ENCODE data around the gene CYP19A1.

The CYP19A1 gene

DNA sequence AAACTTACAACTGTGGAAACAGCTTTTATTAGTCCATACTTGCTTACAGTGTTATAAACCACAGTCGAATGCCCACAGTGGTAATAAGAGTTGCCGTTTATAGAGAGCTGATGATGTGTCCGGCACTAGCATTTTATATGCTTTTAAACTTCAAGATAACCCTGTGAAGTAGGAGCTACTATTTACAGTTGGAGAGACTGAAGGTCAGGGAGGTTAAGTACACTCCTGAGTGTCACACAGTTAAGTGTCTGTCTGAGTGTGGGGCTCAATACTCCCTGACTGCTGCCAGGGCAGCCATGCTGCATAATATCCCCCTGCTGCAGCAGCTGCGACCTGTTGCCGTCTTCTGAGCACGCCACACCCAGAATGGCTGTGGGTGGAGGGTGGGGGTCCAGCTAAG, 153.8 kb downstream of the CYP19A1 start:
- no peak for DNase-seq (ENCODE audit: low spot score)

DNA sequence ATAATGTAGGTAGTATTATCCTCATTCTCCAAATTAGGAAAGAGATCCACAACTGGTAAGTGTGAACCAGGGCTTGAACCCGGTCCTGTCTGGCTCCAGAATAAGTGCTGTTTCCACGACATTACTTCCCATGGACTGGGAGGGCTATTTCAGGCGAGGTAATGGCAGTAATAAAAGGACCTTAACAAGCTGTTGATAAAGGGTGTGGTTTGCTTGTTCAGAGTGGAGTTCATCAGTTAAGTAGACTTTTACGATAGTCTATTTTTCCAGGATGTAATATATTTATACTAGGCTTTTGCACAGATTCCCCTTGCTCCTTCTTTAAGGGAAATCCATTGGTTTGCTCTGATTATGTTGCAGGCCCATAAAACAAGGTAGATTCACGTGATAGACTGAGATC, 155.3 kb downstream of the CYP19A1 start:
- peak; percentile 55 for DNase-seq (ENCODE audit: low spot score)

DNA sequence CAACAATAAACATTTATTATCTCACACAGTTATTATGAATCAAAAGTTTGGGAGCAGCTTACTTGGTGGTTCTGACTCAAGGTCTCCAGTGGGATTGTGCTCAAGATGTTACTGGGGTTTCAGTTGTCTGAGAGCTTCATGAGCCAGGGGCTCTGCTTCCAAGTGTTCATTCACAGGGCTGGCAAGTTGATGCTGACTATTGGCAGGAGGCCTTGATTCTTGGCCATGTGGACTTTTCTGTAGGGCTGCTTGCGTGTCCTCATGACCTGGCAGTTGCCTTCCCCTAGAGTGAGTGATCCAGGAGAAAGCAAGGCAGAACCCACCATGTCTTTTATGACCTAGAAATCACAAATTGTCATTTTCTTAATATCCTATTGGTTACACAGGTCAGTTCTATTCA, 156.5 kb downstream of the CYP19A1 start:
- no peak for DNase-seq (ENCODE audit: low spot score)

DNA sequence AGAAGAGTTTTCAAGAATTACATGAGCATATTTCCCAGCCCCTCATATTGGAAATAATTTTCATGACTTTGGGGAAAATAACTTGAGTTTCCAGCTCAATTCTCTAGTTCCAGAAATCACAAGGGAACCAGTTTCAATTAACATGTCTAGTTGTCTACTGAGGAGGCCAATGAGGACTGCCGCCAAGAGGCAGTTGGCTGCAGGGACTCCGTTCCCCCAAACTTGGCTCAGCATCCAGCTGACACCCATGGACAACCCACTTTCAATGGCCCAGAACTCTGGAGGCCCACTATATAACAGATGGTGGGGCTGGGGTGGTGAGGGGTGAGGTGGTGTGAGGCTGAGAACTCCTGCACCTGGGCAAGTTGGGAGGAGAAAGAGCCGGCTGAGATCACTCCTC, 157.2 kb downstream of the CYP19A1 start:
- DNase-seq (ENCODE audit: low spot score) = no peak

DNA sequence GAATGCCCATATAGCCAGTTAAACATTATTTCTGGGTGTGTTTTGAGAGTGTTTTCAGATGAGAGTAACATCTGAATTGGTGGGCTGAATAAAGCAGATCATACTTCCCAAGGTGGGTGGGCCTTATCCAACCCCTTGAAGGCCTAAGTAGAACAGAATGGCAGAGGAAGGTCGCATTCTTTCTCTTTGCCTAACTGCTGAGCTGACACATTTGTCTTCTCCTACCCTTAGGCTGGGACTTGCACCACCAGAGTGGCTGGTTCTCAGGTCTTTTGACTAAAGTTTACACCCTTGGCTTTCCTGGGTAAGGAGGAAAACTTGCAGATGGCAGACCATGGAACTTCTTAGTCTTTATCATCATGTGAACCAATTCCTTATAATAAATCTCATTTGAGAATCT, 157.9 kb downstream of the CYP19A1 start:
- DNase-seq (ENCODE audit: low spot score) = no peak

DNA sequence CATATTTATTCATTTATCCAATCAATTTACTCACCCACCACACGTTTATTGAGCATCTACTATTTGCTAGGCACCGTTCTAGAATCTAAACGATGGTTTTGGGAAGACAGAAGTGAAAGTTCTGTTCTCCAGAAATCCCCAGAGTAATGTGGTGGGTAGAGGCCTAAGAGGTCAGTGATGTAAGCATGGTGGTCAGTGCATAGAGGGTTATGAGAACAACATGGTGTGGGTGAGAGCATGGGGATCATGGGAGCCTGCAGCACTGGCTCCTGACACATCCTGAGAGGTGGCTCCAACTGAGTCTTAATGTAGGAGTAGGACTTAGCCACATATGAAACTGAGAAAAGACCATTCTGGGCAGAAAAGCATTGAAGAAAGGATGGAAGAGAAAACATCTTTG, 158.4 kb downstream of the CYP19A1 start:
- no peak for DNase-seq (ENCODE audit: low spot score)

DNA sequence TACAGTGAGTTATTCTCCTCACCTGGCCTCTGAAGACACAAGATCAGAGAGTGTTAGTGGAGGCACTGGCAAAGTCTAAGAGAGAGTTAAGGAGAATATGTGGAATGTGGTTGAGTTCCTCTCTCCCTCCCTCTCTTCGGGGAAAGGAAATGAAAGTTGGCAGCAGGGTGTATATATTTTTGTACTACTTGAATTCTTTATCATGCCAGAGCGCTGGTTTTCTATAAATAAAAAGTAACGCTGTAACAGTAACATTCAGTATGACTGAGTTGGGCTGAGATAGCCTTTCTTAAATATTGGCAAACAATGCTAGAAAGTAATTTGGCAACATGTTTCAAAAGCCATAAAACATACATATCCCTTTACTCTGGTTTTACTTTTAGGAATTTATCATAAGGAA, 166.2 kb downstream of the CYP19A1 start:
- no peak for DNase-seq (ENCODE audit: low spot score)

DNA sequence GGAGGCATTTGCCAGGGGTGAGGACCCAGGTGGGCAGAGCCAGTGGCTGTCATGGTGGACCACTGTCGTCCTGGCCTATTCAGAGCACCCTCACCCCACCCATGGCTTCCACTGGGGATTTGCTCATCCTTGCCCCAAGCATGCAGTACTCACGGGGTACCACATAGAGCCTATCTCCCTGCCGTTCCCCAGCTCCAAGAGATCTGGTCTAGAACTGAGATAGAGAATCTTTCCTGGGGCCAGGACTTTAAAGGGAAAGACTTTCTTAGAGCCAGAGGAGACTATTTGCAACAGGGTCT, 166.8 kb downstream of the CYP19A1 start:
- no peak for DNase-seq (ENCODE audit: low spot score)

DNA sequence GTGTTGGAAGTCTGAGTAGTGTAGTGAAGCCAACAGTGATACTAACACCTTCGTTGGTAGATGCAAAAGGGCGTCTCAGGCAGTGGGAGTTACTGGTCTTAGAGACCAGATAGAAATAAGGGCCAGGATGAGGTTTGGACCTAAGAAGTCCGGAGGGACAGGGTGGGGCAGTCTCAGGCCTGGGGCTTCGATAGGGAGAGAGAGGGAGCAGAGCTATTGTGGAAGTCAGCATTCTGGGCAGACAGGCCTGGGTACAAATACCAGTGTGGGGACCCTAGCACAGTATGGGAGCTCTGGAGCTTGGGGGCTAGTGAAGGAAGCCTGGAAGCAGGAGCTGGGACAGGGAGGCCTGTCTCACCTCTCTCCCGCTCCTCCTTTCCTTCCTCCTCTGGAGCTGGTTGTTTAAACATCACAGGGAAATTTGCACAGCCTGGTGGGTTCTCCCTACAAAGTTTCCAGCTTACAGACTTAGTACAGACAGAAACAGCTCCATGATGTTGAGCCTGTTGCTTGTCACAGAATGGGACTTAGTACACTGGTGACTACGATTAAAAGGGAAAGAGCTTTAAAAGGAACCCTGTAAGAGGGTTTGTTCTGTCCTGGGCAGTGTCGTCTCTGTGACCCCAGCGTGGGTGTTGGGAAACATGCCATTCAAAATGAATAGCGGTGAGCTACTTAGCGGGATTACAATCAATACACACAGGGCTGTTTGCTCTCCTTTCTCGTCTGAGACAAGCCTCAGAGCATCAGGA, 167.3 kb downstream of the CYP19A1 start:
- no peak for DNase-seq (ENCODE audit: low spot score)

DNA sequence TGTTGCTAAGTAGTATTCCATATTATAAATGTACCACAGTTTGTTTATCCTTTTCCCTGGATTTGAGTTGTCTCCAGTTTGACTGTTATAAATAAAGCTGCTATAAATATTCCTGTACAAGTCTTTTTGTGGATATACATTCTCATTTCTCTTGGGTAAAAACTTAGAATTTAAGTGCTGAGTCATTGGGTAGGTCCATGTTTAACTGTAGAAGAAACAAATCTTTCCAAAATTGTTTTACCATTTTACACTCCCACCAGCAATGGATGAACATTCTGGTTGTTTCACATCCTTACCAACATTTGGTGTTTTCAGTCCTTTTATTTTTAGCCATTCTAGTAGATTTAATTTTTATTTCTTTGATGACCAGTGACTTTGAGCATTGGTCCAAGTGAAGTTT, 169.7 kb downstream of the CYP19A1 start:
- DNase-seq (ENCODE audit: low spot score) = no peak

DNA sequence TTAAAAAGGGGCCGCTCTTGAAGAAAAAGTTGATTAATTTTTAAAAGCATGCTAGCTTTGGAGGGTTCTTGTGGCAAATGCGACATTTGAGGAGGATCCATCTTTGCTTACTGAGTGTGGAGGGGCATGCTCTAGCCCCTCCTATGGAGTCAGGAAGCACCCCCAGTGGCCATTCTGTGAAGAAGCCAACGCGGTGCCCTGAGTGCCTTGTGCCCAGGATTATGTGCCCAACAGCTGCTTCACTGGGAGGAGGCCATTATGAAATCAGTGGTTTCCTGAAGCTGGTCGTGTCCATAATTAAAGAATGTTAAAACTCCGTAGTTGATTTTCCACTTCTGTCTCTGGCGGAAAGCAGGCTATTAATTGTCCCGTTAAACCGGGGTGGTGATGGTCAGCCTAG, 174.6 kb downstream of the CYP19A1 start:
- DNase-seq (ENCODE audit: low spot score) = no peak

DNA sequence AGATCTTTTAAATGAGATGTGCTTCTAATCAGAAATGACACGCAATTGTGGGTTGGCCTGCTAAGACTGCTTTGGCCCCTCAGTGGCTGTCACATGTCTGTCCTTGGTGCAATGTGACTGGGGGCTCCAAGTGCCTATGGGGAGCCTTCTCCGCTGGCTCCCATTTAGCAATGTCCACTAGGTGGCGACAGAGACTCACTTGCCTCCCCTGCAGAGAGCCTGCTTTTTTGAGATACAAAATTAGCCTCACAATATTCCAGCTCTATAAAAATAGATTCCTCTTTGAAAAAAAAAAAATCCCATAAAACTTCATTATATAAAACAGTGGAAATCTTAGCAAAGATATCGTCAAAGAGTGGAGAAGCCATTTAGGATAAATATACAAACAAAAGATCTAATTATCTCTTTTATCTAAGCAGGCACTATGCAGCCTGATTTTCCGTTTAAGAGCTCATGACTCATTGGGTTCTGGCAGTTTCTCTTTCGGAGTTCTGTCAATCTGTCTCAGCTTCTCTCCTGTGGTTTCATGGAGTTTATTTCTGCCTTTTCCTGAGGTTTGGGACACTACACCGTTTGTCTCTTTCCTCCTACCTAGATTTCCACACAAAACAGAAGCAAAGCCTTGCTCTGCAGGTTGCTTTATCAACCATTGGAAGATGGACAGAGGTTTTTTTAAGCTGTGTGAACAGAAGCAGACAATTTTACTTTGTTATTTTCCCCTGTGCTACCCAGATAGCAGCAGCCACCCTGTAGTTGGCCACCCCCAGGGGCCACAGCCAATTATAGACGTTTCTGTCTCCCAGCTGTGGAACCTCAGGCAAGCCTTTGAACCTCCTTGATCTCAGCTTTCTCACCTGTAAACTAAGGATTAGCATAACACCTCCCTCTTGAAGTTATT, 175.3 kb downstream of the CYP19A1 start:
- DNase-seq (ENCODE audit: low spot score) = peak; percentile 69

DNA sequence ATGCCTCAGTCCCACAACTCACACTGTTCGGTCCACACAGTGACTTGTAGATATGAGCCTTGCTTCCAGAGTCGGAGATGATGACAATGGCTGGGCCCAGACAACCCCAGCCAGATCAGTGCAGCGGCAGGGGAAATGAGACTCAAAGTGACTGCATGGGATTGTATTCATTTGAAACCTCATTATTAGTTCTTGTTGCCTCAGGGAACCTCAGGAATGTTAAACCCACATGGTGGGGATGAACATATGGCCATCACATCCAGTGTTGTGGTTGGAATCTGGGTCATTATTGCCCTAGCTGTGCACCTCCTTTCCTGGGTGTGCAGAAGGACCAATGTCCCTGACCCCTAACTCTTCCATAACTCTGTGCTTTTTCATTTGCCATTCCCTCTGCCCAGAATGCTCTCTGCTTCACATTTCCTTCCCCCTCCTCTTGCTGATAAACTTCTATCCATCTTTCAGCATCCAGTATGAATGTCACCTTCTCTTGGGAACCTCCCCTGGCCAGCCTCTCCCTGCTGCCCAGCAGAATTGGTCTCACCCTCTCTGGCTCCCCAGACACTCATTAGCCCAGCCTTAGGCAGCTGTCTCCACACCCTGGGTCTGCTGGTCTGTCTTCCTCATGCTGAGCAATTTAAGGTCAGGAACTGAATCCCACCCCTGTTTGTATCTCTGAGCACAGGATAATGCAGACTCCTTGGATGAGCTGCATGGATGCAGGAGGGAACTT, 176.7 kb downstream of the CYP19A1 start:
- no peak for DNase-seq (ENCODE audit: low spot score)

DNA sequence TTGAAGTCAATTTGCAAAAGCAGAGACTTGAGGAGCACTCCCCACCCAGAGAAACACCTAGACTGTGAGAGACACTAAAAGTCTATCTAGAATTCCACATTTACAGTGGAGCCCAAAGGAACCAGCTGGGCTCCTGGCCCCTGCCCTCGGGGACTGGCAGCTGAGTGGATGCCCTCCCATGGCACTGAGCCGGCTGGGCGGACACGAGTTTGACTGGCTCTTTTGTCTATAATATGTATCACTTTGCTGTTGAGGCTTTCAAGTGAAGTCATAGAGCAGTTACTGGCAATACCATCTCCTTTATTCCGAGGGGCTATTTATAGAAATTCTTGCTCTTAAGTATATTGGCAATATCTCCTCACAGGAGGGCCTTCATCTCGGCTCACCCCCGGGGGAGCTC, 177.9 kb downstream of the CYP19A1 start:
- DNase-seq (ENCODE audit: low spot score) = no peak
